ENCODE measurements around the gene UCK2. TPM values are rescaled to one million over a fixed set of nuclear protein-coding genes. Genes with fewer than 3 reads are reported as not detected.

Gene UCK2
- total and polyA plus RNA-seq, 2 of the 8 experiments (the other 6 are each of a cell fraction or from before 2014, with no cell fraction given) = 103 to 109 TPM

- DNase-seq (ENCODE audit: low read depth in 1 of 2, low spot score in 2 of 2) (no peak), FAIRE-seq (no peak)
- H3K4me1 ChIP-seq (replicated peaks in 1 of 4; ENCODE audit: control insufficient read depth in 3 of 4, insufficient read depth in 4 of 4, low read length in 3 of 4) = no peaks in the 10 kb centered on the region
- no peak overlapping the region for H2BK120ac ChIP-seq (replicated peaks; ENCODE audit: low read depth, low read length)
- no peaks in the 10 kb centered on the region for H3K27me3 ChIP-seq (replicated peaks in 1 of 4; ENCODE audit: control insufficient read depth in 3 of 4, extremely low read depth in 1 of 4, insufficient read depth in 3 of 4, low read length in 3 of 4)
- no peak overlapping the region for H2AK5ac ChIP-seq (ENCODE audit: low read depth, low read length)
- H3K23ac ChIP-seq (ENCODE audit: insufficient read length) = no peak overlapping the region
- no peak overlapping the region for H3K4ac ChIP-seq (replicated peaks; ENCODE audit: insufficient read length, low read depth, low read length)
- no peak overlapping the region for H2BK20ac ChIP-seq (ENCODE audit: low read length)
- WGBS, 2 experiments (ENCODE audit: extremely low coverage in 1 of 2, insufficient coverage in 1 of 2, insufficient read length in 1 of 2, insufficient replicate concordance in 2 of 2, low coverage in 1 of 2, low lambda C conversion rate in 2 of 2, missing lambda C conversion rate in 1 of 2) = 72% methylated on average over 2 of the region's 2 CpGs; no CpG with 5 or more reads in 1 of the 2 experiments
- H4K20me1 ChIP-seq (replicated peaks in 1 of 2; ENCODE audit: control insufficient read depth in 1 of 2, insufficient read depth in 2 of 2, low read length in 2 of 2) = no peaks in the 10 kb centered on the region
- H3K23me2 ChIP-seq (ENCODE audit: low read depth, low read length) = no peaks in the 10 kb centered on the region
- no peak overlapping the region for H2BK5ac ChIP-seq (ENCODE audit: low read depth, low read length)
- ChIA-PET POLR2A (ENCODE audit: partially characterized antibody) (no interaction called here), CTCF (ENCODE audit: partially characterized antibody) (interaction anchor here (0.6 kb wide), 1 partner anchor 457 kb away, joined by 3 read pairs; no protein-coding TSS in a partner anchor)
- no peak overlapping the region for H2BK12ac ChIP-seq (ENCODE audit: low read depth, low read length)
- H3K9ac ChIP-seq (replicated peaks in 1 of 4; ENCODE audit: extremely low read depth in 1 of 4, low read depth in 3 of 4, low read length in 3 of 4) = no peak overlapping the region
- no peaks in the 10 kb centered on the region for H3K79me1 ChIP-seq (ENCODE audit: low read depth, low read length)
- H3K79me2 ChIP-seq (ENCODE audit: control insufficient read depth in 1 of 2, insufficient read depth in 2 of 2, low read length in 2 of 2) = no peaks in the 10 kb centered on the region
- H3K14ac ChIP-seq (ENCODE audit: insufficient read length) = no peak overlapping the region
- H4K91ac ChIP-seq (replicated peaks; ENCODE audit: insufficient read length, low read length) = no peak overlapping the region
- no peak overlapping the region for H3K4me3 ChIP-seq (ENCODE audit: extremely low read depth in 1 of 4, insufficient read depth in 2 of 4, low read depth in 3 of 4, low read length in 4 of 4)
- no peak overlapping the region for H2AFZ ChIP-seq (ENCODE audit: low read length)
- H3K9me3 ChIP-seq (ENCODE audit: insufficient read depth in 2 of 2, low read depth in 1 of 2, low read length in 1 of 2) = no peaks in the 10 kb centered on the region; a peak in 1 of 4 replicates
- TF ChIP-seq, protein P1, sequence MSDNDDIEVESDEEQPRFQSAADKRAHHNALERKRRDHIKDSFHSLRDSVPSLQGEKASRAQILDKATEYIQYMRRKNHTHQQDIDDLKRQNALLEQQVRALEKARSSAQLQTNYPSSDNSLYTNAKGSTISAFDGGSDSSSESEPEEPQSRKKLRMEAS (IDR thresholded peaks at IDR 0.05) = no peak
- TF ChIP-seq CEBPB (IDR thresholded peaks at IDR 0.05; ENCODE audit: low read depth, low read length) (no peak), TEAD4 (IDR thresholded peaks at IDR 0.05; ENCODE audit: low read depth, low read length) (no peak)
- no peak overlapping the region for H3K18ac ChIP-seq (ENCODE audit: extremely low read depth, low read length)
- H3K4me2 ChIP-seq (ENCODE audit: insufficient read depth in 1 of 2, low read depth in 2 of 2, low read length in 2 of 2) = no peak overlapping the region
- H2BK15ac ChIP-seq (ENCODE audit: low read length) = no peak overlapping the region
- no peaks in the 10 kb centered on the region for H3K36me3 ChIP-seq (ENCODE audit: control insufficient read depth in 2 of 4, insufficient read depth in 4 of 4, low read length in 3 of 4)
- H4K8ac ChIP-seq (ENCODE audit: extremely low read depth, insufficient read depth, low read length) = no peak overlapping the region
- no peak overlapping the region for H4K5ac ChIP-seq (ENCODE audit: insufficient read length, low read depth, low read length)
- H3K56ac ChIP-seq (replicated peaks; ENCODE audit: insufficient read length, low read depth, low read length) = no peak overlapping the region
- no peak overlapping the region for H3K27ac ChIP-seq (ENCODE audit: low read depth, low read length)
Observed at GRCh38 chr1:165960881-165961280, 133.5 kb downstream of the UCK2 start.

Other genes starting within 250 kb of the UCK2 start
- gene MGST3, start 196.4 kb upstream of the UCK2 start, total RNA-seq (2021; fragmentation: NEBNext Ultra II Directional; extraction: Animal tissue kit (Norgen Biotek cat#: 25700)) = 124 and 133 TPM in 2 replicates
- 201 and 257 TPM in 2 replicates for gene MGST3, start 196.4 kb upstream of the UCK2 start, polyA plus RNA-seq (2011; rRNA removed)
- 57.6 and 62.7 TPM in 2 replicates for gene ALDH9A1, start 129.1 kb upstream of the UCK2 start, total RNA-seq (2021; fragmentation: NEBNext Ultra II Directional; extraction: Animal tissue kit (Norgen Biotek cat#: 25700))
- 24.3 and 63.8 TPM in 2 replicates for gene ALDH9A1, start 129.1 kb upstream of the UCK2 start, polyA plus RNA-seq (2011; rRNA removed)
- gene TMCO1, start 58.7 kb upstream of the UCK2 start, total RNA-seq (2021; fragmentation: NEBNext Ultra II Directional; extraction: Animal tissue kit (Norgen Biotek cat#: 25700)) = 53.1 and 61.6 TPM in 2 replicates
- 41.2 and 63.8 TPM in 2 replicates for gene TMCO1, start 58.7 kb upstream of the UCK2 start, polyA plus RNA-seq (2011; rRNA removed)

All from H1 (cell line).